GM23338 (cell line): ENCODE results near the gene LEMD2.

ENCODE experiments used
- CREB1 ChIP-seq: fragments of 250-450 bp; sonication (Bioruptor Pico); IDR thresholded peaks from 2 replicates; pipeline ENCODE4 v1.5.0; 2020; ENCODE audit warnings: low read depth, mild to moderate bottlenecking, moderate library complexity
- CTCF ChIP-seq, 2 experiments: fragments of 200-600 bp in 1 of 2; sonication (generic) in 1 of 2; conservative IDR thresholded peaks; 2 replicates each; pipeline versions ENCODE4 v1.5.1 to v1.6.1; 2016 to 2017; ENCODE audit warnings: antibody characterized with exemption in 2 of 2, low read depth in 2 of 2, mild to moderate bottlenecking in 2 of 2, moderate library complexity in 1 of 2
- EZH2 ChIP-seq: fragments of 200-600 bp; sonication (generic); IDR thresholded peaks from one replicate; pipeline ENCODE4 v1.8.0; 2017; ENCODE audit warnings: antibody characterized with exemption, mild to moderate bottlenecking, low read depth; ENCODE audit not compliant: unreplicated experiment
- EZH2phosphoT487 ChIP-seq: fragments of 200-600 bp; sonication (generic); IDR thresholded peaks from one replicate; pipeline ENCODE4 v1.8.1; 2018; ENCODE audit warnings: antibody characterized with exemption; ENCODE audit not compliant: unreplicated experiment
- JUNB ChIP-seq: IDR thresholded peaks from one replicate; pipeline ENCODE4 v1.6.1; 2016; ENCODE audit warnings: antibody characterized with exemption; ENCODE audit not compliant: unreplicated experiment
- NANOG ChIP-seq: IDR thresholded peaks from 2 replicates; pipeline ENCODE4 v1.6.1; 2016; ENCODE audit warnings: antibody characterized with exemption, borderline replicate concordance
- POLR2AphosphoS5 ChIP-seq: IDR thresholded peaks from 2 replicates; pipeline ENCODE4 v1.6.1; 2016; ENCODE audit warnings: antibody characterized with exemption, low read depth
- STAT1 ChIP-seq: IDR thresholded peaks from one replicate; pipeline ENCODE4 v1.6.1; 2016; ENCODE audit warnings: antibody characterized with exemption; ENCODE audit not compliant: unreplicated experiment
- ZNF114 ChIP-seq: fragments of 250-450 bp; sonication (Bioruptor Pico); IDR thresholded peaks from 2 replicates; pipeline ENCODE4 v1.5.0; 2020; ENCODE audit warnings: mild to moderate bottlenecking, moderate library complexity
- ZNF331 ChIP-seq: fragments of 250-450 bp; sonication (Bioruptor Pico); IDR thresholded peaks from 2 replicates; pipeline ENCODE4 v1.5.0; 2020; ENCODE audit warnings: low read depth, mild to moderate bottlenecking, moderate library complexity
- ZNF462 ChIP-seq: fragments of 250-450 bp; sonication (Bioruptor Pico); IDR thresholded peaks from 2 replicates; pipeline ENCODE4 v1.5.0; 2020; ENCODE audit warnings: mild to moderate bottlenecking, moderate library complexity
- TF ChIP-seq, protein P1 (sequence below): IDR thresholded peaks from one replicate; pipeline ENCODE4 v1.6.1; 2018; ENCODE audit warnings: antibody characterized with exemption; ENCODE audit not compliant: unreplicated experiment
- TF ChIP-seq, protein P2 (sequence below): IDR thresholded peaks from 2 replicates; pipeline ENCODE4 v1.6.1; 2016; ENCODE audit warnings: antibody characterized with exemption

DNA sequence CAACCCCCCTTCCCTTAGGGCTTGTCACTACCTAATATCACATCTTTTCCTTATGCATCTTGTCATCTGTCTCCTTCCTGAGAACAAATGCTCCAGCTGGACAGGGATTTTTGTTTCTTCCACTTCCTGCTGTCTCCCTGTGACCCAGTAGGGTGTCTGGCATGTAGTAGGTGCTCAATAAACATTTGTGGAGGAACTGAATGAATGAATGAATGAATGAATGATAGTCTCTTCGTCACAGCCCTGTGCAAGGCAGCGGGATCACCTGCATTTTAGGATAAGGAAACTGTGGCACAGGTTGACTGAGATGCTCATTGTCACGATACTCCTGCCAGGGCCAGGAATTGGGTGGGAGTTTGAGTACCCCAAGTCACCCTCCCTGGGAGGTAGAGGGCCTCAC lies 14.2 kb downstream of the LEMD2 start:
- no peak for TF ChIP-seq CTCF (conservative IDR thresholded peaks at IDR 0.05; ENCODE audit: low read depth in 2 of 2)
- TF ChIP-seq POLR2AphosphoS5: no peak
- no peak for TF ChIP-seq EZH2
- TF ChIP-seq, protein P1, sequence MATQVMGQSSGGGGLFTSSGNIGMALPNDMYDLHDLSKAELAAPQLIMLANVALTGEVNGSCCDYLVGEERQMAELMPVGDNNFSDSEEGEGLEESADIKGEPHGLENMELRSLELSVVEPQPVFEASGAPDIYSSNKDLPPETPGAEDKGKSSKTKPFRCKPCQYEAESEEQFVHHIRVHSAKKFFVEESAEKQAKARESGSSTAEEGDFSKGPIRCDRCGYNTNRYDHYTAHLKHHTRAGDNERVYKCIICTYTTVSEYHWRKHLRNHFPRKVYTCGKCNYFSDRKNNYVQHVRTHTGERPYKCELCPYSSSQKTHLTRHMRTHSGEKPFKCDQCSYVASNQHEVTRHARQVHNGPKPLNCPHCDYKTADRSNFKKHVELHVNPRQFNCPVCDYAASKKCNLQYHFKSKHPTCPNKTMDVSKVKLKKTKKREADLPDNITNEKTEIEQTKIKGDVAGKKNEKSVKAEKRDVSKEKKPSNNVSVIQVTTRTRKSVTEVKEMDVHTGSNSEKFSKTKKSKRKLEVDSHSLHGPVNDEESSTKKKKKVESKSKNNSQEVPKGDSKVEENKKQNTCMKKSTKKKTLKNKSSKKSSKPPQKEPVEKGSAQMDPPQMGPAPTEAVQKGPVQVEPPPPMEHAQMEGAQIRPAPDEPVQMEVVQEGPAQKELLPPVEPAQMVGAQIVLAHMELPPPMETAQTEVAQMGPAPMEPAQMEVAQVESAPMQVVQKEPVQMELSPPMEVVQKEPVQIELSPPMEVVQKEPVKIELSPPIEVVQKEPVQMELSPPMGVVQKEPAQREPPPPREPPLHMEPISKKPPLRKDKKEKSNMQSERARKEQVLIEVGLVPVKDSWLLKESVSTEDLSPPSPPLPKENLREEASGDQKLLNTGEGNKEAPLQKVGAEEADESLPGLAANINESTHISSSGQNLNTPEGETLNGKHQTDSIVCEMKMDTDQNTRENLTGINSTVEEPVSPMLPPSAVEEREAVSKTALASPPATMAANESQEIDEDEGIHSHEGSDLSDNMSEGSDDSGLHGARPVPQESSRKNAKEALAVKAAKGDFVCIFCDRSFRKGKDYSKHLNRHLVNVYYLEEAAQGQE: no peak
- TF ChIP-seq, protein P2, sequence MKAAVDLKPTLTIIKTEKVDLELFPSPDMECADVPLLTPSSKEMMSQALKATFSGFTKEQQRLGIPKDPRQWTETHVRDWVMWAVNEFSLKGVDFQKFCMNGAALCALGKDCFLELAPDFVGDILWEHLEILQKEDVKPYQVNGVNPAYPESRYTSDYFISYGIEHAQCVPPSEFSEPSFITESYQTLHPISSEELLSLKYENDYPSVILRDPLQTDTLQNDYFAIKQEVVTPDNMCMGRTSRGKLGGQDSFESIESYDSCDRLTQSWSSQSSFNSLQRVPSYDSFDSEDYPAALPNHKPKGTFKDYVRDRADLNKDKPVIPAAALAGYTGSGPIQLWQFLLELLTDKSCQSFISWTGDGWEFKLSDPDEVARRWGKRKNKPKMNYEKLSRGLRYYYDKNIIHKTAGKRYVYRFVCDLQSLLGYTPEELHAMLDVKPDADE: no peak
- no peak for TF ChIP-seq EZH2phosphoT487
- no peak for TF ChIP-seq ZNF462 (CRISPR knock-in tag)
- TF ChIP-seq NANOG: no peak
- no peak for TF ChIP-seq JUNB
- no peak for TF ChIP-seq STAT1
- no peak for TF ChIP-seq CREB1 (CRISPR knock-in tag)
- no peak for TF ChIP-seq ZNF114 (CRISPR knock-in tag)
- TF ChIP-seq ZNF331: no peak
